Measurements from ENCODE around the gene COL6A1.

COL6A1 gene

DNA sequence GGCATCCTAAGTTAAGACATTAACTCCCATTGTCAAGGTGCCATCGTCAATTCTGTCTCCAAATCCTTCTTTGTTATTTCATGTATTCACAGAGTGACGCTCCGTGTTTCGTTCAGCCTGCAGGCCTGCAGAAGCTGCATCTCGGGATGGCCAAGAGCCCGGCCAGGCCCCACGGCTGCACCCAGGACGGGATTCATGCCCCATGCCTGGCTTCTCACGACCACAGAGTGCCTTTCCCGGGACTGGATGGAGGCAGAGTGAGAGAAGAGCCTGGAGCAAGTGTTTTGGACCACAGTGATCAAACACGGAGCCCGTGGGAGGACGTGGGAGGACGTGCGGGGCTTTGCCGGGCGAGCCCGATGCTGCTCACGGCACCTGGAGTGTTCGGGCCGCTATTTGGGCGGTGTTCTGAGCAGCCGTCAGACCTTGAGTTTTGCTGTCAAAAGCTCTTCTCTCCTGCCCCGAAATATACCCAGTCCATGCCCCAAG, 56.8 kb downstream of the COL6A1 start:
- H3K4me3 ChIP-seq (ENCODE audit: low read depth in 1 of 2, low read length in 2 of 2) = no peak overlapping the region
- H3K36me3 ChIP-seq (ENCODE audit: insufficient read depth, low read length) = no peaks in the 10 kb centered on the region
- no peak for ATAC-seq (ENCODE audit: insufficient read depth, low read depth)
- no peaks in the 10 kb centered on the region for H3K9me3 ChIP-seq (ENCODE audit: insufficient read depth, low read length, severe bottlenecking)
- no peaks in the 10 kb centered on the region for H3K4me1 ChIP-seq (ENCODE audit: insufficient read depth, low read length)
- H3K79me2 ChIP-seq (ENCODE audit: insufficient read depth, low read length) = no peaks in the 10 kb centered on the region
- no peaks in the 10 kb centered on the region for H3K27me3 ChIP-seq (ENCODE audit: insufficient read depth, low read length, poor library complexity)
- H2AFZ ChIP-seq (ENCODE audit: low read depth, low read length) = no peak overlapping the region
- TF ChIP-seq, protein P1, sequence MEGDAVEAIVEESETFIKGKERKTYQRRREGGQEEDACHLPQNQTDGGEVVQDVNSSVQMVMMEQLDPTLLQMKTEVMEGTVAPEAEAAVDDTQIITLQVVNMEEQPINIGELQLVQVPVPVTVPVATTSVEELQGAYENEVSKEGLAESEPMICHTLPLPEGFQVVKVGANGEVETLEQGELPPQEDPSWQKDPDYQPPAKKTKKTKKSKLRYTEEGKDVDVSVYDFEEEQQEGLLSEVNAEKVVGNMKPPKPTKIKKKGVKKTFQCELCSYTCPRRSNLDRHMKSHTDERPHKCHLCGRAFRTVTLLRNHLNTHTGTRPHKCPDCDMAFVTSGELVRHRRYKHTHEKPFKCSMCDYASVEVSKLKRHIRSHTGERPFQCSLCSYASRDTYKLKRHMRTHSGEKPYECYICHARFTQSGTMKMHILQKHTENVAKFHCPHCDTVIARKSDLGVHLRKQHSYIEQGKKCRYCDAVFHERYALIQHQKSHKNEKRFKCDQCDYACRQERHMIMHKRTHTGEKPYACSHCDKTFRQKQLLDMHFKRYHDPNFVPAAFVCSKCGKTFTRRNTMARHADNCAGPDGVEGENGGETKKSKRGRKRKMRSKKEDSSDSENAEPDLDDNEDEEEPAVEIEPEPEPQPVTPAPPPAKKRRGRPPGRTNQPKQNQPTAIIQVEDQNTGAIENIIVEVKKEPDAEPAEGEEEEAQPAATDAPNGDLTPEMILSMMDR (IDR thresholded peaks at IDR 0.05; ENCODE audit: borderline replicate concordance, extremely low read depth, low read length, poor library complexity, severe bottlenecking) = no peak
- TF ChIP-seq EZH2 (IDR thresholded peaks at IDR 0.05; ENCODE audit: borderline replicate concordance, low read depth, low read length, severe bottlenecking) = no peak
- DNase-seq = no peak
- no peaks in the 10 kb centered on the region for H4K20me1 ChIP-seq (ENCODE audit: insufficient read depth, low read length)
- no peak overlapping the region for H3K27ac ChIP-seq (ENCODE audit: low read length)
- H3K4me2 ChIP-seq (ENCODE audit: insufficient read depth, low read length) = no peak overlapping the region
- H3K9ac ChIP-seq (ENCODE audit: low read depth, low read length) = no peak overlapping the region

DNA sequence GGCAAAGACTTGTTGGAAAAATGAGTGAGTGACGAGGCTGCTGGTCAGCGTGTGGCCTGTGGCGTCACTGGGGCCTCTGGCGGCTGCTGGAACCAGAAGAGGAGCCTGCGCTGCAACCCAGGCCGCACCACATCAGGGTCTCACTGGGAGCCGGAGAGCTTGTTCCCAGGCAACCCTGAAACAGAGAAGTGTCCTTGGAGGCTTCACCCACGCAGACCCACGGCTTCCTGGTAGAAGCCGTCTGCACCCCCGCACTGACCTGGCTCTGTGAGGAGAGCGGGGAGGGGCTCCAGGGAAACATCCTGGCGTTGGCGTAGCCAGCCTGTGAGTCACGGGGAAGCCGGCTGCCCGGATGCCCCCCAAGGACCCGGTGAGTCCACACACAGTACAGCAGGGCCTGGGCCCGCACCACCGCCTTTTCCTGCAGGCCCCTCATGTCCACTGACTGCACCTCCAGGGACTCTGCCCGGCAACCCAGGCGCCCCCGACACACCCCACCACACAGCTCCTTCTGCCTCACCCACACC, 57.4 kb downstream of the COL6A1 start:
- Histone ChIP-seq H4K20me1 (ENCODE audit: insufficient read depth, low read length) (no peaks in the 10 kb centered on the region), H2AFZ (ENCODE audit: low read depth, low read length) (no peak overlapping the region), H3K9me3 (ENCODE audit: insufficient read depth, low read length, severe bottlenecking) (no peaks in the 10 kb centered on the region), H3K4me2 (ENCODE audit: insufficient read depth, low read length) (no peak overlapping the region), H3K27me3 (ENCODE audit: insufficient read depth, low read length, poor library complexity) (no peaks in the 10 kb centered on the region), H3K9ac (ENCODE audit: low read depth, low read length) (no peak overlapping the region), H3K4me3 (ENCODE audit: low read depth in 1 of 2, low read length in 2 of 2) (no peak overlapping the region), H3K79me2 (ENCODE audit: insufficient read depth, low read length) (no peaks in the 10 kb centered on the region), H3K36me3 (ENCODE audit: insufficient read depth, low read length) (no peaks in the 10 kb centered on the region), H3K4me1 (ENCODE audit: insufficient read depth, low read length) (no peaks in the 10 kb centered on the region), H3K27ac (ENCODE audit: low read length) (no peak overlapping the region)
- TF ChIP-seq EZH2 (IDR thresholded peaks at IDR 0.05; ENCODE audit: borderline replicate concordance, low read depth, low read length, severe bottlenecking) = no peak
- TF ChIP-seq, protein P1 (IDR thresholded peaks at IDR 0.05; ENCODE audit: borderline replicate concordance, extremely low read depth, low read length, poor library complexity, severe bottlenecking) = no peak
- DNase-seq (no peak), ATAC-seq (ENCODE audit: insufficient read depth, low read depth) (no peak)

DNA sequence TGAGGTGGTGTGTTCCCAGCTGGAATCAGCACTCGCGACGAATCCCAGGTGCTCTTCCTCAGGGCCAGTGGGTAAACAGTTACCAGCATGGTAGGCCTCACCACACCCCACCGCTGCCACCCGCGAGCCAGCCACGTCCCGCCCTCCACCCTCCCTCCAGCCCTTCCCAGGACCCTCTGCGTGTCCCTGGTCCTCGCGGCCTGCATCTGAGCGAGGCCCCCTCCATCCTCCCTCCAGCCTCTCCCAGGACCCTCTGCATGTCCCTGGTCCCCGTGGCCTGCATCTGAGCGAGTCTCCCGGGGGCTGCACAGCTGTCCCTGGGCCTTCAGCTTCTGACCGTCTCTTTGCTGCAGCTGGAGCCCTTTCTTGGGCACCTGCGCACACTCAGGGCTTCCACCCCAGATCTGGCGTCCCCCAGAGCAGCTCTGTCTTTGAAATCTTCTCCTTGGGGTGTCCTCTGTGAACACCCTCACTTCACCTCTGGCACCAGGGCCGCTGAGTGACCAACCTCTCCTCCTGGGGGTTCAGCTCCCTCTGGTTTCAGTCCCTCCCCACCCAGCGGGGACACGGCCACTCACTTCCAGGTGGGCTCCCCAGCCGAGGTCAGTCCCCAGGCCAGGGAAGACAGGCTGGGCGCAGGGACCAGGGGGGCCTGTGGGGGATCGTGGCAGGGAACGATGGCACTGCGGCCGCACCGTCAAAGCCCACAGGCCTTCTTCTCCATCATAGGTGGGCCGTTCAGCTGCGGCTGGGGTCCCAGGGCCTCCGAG, 58.5 kb downstream of the COL6A1 start:
- H3K9me3 ChIP-seq (ENCODE audit: insufficient read depth, low read length, severe bottlenecking) = no peaks in the 10 kb centered on the region
- no peak for TF ChIP-seq EZH2 (IDR thresholded peaks at IDR 0.05; ENCODE audit: borderline replicate concordance, low read depth, low read length, severe bottlenecking)
- TF ChIP-seq, protein P1 (IDR thresholded peaks at IDR 0.05; ENCODE audit: borderline replicate concordance, extremely low read depth, low read length, poor library complexity, severe bottlenecking) = no peak
- H3K79me2 ChIP-seq (ENCODE audit: insufficient read depth, low read length) = no peaks in the 10 kb centered on the region
- no peak overlapping the region for H3K9ac ChIP-seq (ENCODE audit: low read depth, low read length)
- ATAC-seq (ENCODE audit: insufficient read depth, low read depth) = no peak
- H3K4me1 ChIP-seq (ENCODE audit: insufficient read depth, low read length) = no peaks in the 10 kb centered on the region
- H2AFZ ChIP-seq (ENCODE audit: low read depth, low read length) = no peak overlapping the region
- no peak overlapping the region for H3K4me3 ChIP-seq (ENCODE audit: low read depth in 1 of 2, low read length in 2 of 2)
- DNase-seq = no peak
- no peaks in the 10 kb centered on the region for H3K36me3 ChIP-seq (ENCODE audit: insufficient read depth, low read length)
- H4K20me1 ChIP-seq (ENCODE audit: insufficient read depth, low read length) = no peaks in the 10 kb centered on the region
- H3K27me3 ChIP-seq (ENCODE audit: insufficient read depth, low read length, poor library complexity) = no peaks in the 10 kb centered on the region
- no peak overlapping the region for H3K27ac ChIP-seq (ENCODE audit: low read length)
- H3K4me2 ChIP-seq (ENCODE audit: insufficient read depth, low read length) = no peak overlapping the region
